IPS-18c (cell line): ENCODE measurements around the gene GLIPR1L1.

Experiments used
- H3K4me3 ChIP-seq: 2 replicates; pipeline ENCODE4 v1.7.0; 2013; ENCODE audit warnings: low read depth, mild to moderate bottlenecking, low read length, moderate library complexity; ENCODE audit not compliant: insufficient read depth
- H3K9me3 ChIP-seq: one replicate; pipeline ENCODE4 v1.6.1; 2013; ENCODE audit warnings: mild to moderate bottlenecking, low read length, moderate library complexity; ENCODE audit not compliant: control insufficient read depth, insufficient read depth

GLIPR1L1 gene, protein sequence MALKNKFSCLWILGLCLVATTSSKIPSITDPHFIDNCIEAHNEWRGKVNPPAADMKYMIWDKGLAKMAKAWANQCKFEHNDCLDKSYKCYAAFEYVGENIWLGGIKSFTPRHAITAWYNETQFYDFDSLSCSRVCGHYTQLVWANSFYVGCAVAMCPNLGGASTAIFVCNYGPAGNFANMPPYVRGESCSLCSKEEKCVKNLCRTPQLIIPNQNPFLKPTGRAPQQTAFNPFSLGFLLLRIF

DNA sequence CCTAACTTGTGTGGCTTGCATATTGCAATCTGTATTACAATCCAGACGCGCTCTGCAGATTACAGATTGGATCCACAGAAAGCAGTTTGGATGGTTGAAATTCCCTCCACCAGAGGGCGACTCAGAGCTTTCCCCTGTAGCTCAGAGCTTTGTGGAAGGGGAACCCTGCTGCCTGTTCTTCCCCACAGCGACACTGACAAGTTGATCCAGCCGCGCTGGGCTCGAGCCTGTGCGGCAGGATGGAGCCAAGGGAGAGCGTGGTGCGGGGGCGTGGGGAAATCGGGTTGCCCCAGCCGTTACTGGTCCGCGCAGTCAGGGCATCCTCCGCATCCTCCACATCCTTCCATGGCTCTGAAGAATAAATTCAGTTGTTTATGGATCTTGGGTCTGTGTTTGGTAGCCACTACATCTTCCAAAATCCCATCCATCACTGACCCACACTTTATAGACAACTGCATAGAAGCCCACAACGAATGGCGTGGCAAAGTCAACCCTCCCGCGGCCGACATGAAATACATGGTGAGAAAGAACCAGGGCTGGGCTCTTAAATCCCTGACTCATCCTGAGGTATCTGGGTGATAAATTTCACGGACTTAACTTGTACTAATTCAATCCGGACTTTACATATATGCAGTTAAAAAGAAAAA lies at the start of gene GLIPR1L1:
TSS of gene GLIPR1L1 (plus strand) at position 287 of the 647 bp plus-strand sequence. CDS start at position 346, 59 bp downstream.
- Histone ChIP-seq H3K9me3 (no peaks in the 10 kb centered on the region), H3K4me3 (peak within 1 kb of the TSS; percentile 54; the same call in 1 of the 2 replicates)

DNA sequence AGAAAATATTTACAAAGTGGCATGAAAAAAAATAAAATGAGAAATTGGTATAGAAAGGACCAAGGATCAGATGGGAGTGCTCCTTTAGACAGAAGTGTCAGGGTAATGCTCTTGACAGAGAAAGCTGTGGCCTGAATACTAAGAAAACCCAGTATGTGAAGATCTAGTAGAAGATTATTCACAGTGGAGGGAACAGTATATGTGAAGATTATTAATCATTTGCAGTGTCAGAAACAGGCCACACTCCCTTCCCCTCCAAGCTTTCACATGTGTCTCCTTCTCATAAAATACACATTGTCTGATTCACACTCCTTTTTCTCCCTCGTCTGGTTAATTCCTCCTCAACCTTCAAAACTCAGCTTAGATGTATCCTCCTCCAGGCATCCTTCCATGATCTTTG lies 45.6 kb upstream of the GLIPR1L1 start:
- H3K9me3 ChIP-seq, result no peaks in the 10 kb centered on the region

DNA sequence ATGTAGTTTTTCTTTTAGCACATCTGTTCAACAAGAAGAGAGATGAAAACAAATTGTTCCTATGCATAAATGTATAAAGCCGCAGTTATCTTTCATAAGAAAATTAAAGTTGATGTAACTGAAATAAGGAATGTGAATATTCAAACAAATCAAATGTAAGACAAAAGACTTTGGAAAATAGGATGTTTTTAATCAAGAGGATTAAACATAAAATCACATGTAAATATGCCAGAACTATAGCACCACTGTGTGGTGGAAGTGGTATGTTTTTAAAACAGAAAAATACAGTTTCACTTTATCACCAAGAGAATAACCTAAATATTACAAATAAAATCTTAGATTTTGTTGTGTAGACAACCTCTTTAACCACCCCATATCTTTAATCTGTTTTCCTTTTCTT lies 44.7 kb upstream of the GLIPR1L1 start:
- Histone ChIP-seq H3K4me3 (no peak overlapping the region), H3K9me3 (no peaks in the 10 kb centered on the region)

More for the DNA sequence above, 45.6 kb upstream of the GLIPR1L1 start:
- no peak overlapping the region for H3K4me3 ChIP-seq

DNA sequence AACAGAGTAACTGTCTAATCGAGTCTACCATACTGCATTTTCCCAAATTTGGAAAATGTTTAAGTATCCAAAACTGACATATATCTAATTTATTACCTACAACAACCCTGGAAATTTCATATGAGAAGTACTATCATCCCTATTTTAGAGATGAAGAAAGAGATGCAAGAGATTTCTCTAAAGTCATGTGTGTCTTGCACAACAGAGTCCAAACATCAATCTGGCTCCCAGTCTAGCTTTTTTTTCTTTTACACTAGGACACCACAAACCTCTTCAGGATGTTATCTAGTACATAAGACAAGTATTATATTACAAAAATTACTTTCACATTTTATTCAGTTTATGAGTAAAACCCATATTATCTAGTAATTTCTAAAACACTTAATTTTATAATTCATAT lies 43.5 kb upstream of the GLIPR1L1 start:
- no peak overlapping the region for H3K4me3 ChIP-seq
- no peaks in the 10 kb centered on the region for H3K9me3 ChIP-seq

DNA sequence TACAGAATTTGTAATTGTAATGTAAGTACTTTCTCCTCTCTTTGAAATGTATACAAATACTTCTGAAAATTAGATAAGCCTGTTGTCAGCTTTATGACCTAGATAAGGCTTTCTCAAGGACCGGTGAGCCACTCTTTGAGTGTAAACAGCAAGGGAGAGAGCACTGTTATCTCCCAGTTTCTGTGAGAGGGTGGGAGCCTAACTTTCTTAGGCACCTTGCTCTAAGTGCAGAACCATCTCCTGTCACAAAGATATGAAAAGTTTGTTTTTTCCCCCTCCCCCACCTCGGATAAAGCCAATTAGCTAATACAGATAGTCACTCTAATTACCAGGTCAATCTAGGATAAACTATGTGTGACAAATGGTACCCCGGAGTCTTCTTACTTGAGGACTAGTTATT lies 40.1 kb upstream of the GLIPR1L1 start:
- H3K9me3 ChIP-seq, result no peaks in the 10 kb centered on the region
- no peak overlapping the region for H3K4me3 ChIP-seq

DNA sequence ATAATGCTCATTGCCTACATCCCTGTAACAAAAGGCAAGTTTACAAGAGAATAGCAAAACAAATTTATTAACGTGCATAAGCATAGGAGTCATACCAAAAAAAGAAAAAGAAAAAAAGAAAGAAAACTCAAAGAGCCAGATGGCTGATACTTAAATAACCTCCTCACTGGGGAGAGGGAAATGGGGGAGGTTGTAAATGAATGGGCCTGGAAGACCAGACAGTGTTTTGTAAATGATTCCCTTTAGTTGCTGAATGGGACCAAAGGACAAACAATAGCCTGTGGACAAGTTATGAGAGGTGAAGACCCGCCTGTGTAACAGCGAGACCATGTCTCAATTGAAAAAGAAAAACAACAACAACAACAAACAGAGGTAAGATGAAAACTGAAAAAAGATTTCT lies 39.7 kb upstream of the GLIPR1L1 start:
- no peak overlapping the region for H3K4me3 ChIP-seq

DNA sequence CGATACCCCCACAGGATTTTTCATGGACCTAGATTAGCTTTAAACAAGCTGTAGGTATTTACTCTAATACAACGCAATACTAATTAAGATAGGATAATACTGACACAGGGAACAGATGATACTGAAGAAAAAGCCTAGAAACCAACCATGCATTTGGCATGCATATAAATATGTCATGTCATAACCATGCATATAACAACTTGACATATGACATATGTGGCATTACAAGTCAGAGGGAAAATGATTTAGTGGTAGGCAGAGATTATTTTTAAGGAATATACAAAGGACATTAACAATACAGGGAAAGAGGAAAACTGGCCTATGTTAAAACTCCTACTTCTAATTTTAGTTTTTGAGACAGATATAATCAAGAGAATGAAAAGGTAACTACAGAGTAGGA lies 32.2 kb upstream of the GLIPR1L1 start:
- no peak overlapping the region for H3K4me3 ChIP-seq
- no peaks in the 10 kb centered on the region for H3K9me3 ChIP-seq

More for the DNA sequence above, 39.7 kb upstream of the GLIPR1L1 start:
- no peaks in the 10 kb centered on the region for H3K9me3 ChIP-seq

DNA sequence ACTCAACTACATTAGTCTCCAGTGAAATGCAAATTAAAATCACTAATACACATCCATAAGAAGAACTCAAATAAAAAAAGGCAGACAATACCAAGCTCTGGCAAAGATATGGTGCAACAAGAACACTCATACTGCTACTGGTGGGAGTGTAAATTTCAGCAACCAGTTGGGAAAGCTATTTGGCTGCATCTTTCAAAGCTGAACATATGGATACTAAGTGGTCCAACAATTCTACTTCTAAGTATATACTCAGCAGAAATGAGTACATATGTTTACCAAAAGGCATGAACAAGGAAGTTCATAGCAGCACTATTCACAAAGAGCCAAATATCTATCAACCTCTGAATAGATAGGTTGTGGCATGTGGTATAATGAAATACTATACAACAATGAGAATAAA lies 31.7 kb upstream of the GLIPR1L1 start:
- H3K4me3 ChIP-seq, result no peak overlapping the region

DNA sequence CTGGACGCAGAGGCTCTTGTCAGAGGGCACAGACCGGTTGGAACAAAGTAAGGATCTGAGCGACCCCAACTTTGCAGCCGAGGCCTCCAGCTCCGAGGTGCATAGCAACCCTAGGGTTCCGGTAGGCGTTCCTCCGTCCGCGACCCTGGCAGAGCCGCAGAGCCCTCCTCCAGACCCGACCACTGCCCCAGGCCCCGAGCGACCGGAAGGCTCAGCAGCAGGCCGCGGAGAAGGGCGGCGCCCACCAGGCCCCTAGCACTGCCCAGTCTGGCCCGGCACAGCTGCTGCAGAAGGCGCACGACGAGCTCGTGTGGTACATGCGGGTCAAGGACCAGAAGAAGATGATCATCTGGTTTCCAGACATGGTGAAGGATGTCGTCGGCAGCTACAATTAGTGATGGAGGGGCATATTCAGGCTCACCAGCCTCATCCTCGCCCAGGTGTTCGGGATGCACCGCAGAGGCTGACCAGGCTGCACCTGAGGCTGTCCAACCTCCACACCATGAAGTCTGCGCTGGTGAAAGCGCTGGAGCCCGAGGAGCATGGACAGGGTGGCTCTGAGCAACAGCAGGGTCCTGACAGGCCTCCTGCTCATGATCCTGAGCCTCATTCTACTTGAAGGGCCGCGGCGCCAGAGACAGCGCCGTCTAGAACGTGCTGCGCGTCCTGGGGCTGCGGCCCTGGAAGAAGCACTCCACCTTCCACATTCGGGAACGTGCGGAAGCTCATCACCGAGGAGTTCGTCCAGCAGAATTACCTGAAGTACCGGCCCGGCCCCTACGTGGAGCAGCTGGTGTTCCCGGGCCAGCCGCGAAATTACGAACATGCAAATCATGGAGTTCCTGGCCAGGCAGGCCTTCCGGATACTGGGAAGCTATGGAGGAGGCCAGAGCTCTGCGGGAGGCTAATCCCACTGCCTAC lies 28.8 kb upstream of the GLIPR1L1 start:
- no peak overlapping the region for H3K4me3 ChIP-seq

More for the DNA sequence above, 31.7 kb upstream of the GLIPR1L1 start:
- H3K9me3 ChIP-seq, result no peaks in the 10 kb centered on the region

DNA sequence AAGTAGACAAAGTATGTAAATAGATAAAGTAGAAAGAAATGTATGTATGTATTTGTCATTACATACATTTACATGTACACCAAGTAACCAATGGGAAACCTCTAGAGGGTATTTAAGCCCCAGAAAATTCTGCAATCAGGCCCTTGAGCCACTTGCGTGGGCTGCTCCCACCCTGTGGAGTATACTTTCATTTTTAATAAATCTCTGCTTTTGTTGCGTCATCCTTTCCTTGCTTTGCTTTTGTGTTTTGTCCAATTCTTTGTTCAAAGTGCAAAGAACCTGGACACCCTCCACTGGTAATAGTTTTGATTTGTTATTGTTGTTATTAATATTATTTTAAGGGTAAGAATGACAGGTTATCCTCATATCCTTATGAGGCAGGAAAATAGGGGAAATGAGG lies 26.2 kb upstream of the GLIPR1L1 start:
- H3K9me3 ChIP-seq, result no peaks in the 10 kb centered on the region

More for the DNA sequence above, 28.8 kb upstream of the GLIPR1L1 start:
- H3K9me3 ChIP-seq, result no peaks in the 10 kb centered on the region

DNA sequence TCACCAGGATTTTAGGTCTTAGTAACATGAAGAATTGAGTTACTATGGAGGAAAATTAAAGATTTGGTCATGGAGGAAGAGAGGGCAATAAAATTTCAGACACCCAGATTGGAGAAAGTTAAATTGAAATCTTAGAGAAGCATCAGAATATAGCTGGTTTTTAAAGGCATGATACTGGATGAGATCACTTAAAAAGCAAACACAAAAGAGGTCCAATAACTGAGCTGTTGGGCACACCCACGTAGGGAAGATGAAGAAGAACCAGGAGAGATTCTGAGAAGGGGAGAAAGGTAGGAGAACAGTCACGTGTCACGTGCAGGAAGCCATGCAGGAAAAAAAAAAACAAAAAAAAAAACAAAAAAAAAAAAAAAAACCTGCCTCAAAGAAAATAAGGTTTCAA lies 23.1 kb upstream of the GLIPR1L1 start:
- Histone ChIP-seq H3K9me3 (no peaks in the 10 kb centered on the region), H3K4me3 (no peak overlapping the region)

More for the DNA sequence above, 26.2 kb upstream of the GLIPR1L1 start:
- no peak overlapping the region for H3K4me3 ChIP-seq

DNA sequence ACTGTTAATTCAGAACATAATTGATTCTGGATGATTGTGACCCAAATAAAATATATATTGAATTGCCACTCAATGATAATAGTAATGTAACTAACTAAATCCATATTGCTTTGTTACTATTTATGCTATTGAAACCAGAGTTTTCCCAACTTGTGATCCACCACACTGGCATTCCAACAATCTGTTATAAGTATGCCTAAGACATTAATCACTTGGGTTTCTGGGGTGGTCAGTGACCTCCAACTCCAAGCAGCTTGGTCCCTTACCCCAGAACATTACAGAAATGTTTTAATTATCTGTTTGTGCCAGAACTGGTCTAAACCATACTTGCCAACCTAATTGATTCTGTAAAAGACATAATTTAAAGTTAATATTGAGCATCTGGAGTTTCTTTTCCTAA lies 19.0 kb upstream of the GLIPR1L1 start:
- H3K4me3 ChIP-seq, result no peak overlapping the region
- no peaks in the 10 kb centered on the region for H3K9me3 ChIP-seq

DNA sequence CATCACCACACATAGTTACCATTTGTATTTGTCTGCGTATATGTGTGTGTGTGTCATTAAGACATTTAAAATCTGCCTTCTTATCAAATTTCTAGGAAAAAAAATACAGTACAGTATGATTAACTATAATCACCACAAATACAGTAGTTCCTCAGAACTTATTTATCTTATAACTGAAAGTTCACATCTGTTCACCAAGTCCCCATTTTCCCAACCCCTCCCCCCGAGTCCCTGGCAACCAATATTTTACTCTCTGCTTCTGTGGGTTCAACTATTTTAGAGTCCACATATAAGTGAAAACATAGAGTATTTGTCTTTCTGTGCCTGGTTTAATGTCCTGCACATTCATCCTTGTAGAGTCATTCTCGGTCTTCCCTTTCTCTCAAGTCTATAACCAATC lies 16.7 kb upstream of the GLIPR1L1 start:
- Histone ChIP-seq H3K4me3 (no peak overlapping the region), H3K9me3 (no peaks in the 10 kb centered on the region)

DNA sequence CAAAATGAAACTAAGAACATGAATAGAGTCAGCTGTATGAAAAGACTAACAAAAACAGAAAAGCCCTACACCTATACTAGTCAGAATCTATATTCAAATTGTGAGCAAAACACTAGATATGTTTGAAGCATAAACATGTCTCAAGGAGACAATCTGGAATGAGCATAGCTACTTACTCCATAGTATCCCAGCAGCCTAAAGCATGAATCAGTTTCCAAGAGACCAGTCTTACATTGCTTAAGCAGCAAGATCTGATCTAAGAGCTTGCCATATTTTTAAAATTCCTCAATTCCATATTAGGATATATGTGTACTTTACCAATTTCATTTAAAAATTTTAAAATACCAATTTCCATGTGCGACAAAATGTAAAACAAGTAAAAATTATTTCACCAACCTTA lies 12.0 kb upstream of the GLIPR1L1 start:
- no peak overlapping the region for H3K4me3 ChIP-seq
- H3K9me3 ChIP-seq, result no peaks in the 10 kb centered on the region

DNA sequence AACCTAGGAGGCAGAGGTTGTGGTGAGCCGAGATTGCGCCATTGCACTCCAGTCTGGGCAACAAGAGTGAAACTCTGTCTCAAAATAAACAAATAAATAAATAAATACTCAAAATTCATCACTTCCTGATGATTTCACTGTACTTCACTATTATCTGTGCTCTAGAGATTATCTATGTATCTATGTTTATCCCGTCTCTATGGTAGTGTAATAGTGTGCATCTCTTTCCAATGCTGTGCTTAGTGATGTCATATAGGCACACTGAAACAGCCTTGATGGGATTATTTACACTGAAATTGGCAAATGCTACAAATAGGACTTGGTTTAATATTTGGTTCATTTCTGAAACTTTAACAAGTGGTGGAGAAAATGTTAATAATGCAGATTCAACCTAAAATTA lies 10.8 kb upstream of the GLIPR1L1 start:
- H3K9me3 ChIP-seq, result no peaks in the 10 kb centered on the region

DNA sequence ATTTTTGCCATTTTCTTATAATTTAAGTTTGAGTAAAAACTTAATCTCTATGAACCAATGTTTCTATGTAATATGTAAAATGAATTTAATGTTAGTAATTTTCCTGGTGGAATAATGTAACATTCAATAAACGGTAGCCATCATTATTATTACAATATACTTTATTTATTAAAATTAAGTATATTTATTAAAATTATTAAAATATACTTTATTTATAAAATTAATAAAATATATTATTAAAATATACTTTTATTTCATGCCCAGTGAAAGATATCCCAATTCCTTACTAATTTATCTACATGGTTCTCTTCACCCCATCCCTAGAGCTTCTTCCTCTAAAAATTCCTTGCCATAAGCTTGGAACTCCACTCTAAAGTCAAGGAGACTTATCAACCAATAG lies 6.8 kb upstream of the GLIPR1L1 start:
- Histone ChIP-seq H3K4me3 (no peak overlapping the region), H3K9me3 (no peaks in the 10 kb centered on the region)

More for the DNA sequence above, 10.8 kb upstream of the GLIPR1L1 start:
- H3K4me3 ChIP-seq, result no peak overlapping the region

DNA sequence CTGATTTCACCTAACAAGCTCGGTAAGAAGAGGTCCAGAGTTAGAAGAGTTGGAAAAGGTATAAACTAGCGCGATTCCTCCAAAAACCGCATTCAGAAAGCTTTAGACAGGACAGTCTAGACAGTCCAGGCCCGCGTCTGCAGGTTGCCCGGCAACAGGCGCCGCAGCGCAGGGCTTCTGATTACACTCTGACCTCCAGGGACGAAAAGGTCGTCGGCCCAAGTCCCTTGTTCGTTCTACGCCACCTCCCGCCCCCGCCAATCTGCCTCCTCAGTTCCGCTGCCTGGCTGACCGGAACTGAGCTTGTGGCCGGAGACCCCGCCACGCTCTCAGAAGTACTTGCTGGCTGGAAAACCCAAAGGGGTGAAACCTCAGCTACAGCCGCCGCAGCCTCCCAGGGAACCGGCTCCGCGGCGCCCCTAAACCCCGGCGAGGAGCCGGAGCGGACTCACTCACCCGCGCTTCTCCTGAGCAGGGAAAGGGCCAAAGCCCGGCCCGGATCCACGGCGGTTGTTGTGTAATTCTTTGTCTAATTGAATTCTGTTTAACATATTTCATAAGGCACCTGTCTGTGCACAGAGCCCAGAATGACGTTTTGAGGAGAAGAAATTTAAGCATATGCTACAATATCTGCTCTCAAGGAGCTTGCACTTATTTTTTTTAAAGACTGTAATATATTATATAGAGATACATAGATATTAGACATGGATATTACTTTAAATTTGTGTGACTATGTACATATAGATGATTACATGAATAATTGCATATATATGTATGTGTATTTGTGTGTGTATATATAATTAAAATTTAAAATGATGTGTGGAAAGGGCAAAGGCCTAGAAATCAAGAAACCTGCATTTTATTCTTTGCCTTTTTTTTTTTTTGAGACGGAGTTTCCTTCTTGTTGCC lies 4.3 kb upstream of the GLIPR1L1 start, which contains the start of gene CAPS2:
TSS of gene CAPS2 (minus strand) at position 407 of the 909 bp plus-strand sequence. CDS start 3,826 bp downstream, outside the sequence.
- peak within 1 kb of the TSS; percentile 55 for H3K4me3 ChIP-seq
- H3K9me3 ChIP-seq, result no peaks in the 10 kb centered on the region
